ENCODE data around the gene CELSR1. TPM values are rescaled to one million over a fixed set of nuclear protein-coding genes. Genes with fewer than 3 reads are reported as not detected.

The CELSR1 gene
- total RNA-seq, 1 experiment from 2014 or later: 19.6 TPM

DNA sequence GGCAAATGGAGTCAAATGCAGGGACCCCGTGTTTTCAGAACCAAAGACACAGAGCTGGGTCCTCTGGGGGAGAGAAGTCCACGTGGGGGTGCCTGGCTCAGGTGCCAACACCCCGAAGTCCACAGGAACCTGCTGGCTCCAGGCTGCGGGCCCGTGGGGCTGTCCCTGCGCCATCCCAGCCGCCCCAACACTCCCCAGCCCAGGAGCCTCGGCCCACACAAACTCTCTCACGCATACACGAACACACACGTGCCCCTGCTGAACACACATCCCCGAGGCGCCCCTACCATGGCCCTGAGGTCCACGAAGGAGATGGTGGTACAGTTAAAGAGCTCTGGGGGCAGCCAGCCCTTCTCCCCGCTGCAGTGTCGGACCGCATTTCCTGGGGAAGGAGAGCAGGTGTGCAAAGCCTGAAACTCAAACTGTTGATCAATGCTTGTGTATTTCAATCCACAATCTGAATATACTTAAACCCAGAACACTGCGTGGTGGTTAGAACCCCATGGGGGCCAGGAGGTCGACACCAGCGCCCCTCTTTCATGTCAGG, 147.2 kb downstream of the CELSR1 start (continued):
- TF ChIP-seq, protein P1, sequence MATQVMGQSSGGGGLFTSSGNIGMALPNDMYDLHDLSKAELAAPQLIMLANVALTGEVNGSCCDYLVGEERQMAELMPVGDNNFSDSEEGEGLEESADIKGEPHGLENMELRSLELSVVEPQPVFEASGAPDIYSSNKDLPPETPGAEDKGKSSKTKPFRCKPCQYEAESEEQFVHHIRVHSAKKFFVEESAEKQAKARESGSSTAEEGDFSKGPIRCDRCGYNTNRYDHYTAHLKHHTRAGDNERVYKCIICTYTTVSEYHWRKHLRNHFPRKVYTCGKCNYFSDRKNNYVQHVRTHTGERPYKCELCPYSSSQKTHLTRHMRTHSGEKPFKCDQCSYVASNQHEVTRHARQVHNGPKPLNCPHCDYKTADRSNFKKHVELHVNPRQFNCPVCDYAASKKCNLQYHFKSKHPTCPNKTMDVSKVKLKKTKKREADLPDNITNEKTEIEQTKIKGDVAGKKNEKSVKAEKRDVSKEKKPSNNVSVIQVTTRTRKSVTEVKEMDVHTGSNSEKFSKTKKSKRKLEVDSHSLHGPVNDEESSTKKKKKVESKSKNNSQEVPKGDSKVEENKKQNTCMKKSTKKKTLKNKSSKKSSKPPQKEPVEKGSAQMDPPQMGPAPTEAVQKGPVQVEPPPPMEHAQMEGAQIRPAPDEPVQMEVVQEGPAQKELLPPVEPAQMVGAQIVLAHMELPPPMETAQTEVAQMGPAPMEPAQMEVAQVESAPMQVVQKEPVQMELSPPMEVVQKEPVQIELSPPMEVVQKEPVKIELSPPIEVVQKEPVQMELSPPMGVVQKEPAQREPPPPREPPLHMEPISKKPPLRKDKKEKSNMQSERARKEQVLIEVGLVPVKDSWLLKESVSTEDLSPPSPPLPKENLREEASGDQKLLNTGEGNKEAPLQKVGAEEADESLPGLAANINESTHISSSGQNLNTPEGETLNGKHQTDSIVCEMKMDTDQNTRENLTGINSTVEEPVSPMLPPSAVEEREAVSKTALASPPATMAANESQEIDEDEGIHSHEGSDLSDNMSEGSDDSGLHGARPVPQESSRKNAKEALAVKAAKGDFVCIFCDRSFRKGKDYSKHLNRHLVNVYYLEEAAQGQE (IDR thresholded peaks at IDR 0.05; ENCODE audit: low read depth): no peak
- TF ChIP-seq EZH2 (IDR thresholded peaks at IDR 0.05): no peak
- no peak for TF ChIP-seq CBX3 (IDR thresholded peaks at IDR 0.05; ENCODE audit: low read depth)
- TF ChIP-seq YY1 (IDR thresholded peaks at IDR 0.05; ENCODE audit: extremely low read depth, insufficient replicate concordance, low read depth, low read length): no peak
- TF ChIP-seq ZNF274 (IDR thresholded peaks at IDR 0.05; ENCODE audit: low read depth, low read length): no peak
- TF ChIP-seq POLR2AphosphoS5 (IDR thresholded peaks at IDR 0.05; ENCODE audit: low read depth, low read length): no peak
- TF ChIP-seq SIN3A (IDR thresholded peaks at IDR 0.05; ENCODE audit: low read depth): no peak
- no peak for TF ChIP-seq EGR1 (IDR thresholded peaks at IDR 0.05; ENCODE audit: low read depth)
- no peak for TF ChIP-seq POLR2A (IDR thresholded peaks at IDR 0.05; ENCODE audit: borderline replicate concordance, extremely low read depth, insufficient read depth, insufficient read length)

DNA sequence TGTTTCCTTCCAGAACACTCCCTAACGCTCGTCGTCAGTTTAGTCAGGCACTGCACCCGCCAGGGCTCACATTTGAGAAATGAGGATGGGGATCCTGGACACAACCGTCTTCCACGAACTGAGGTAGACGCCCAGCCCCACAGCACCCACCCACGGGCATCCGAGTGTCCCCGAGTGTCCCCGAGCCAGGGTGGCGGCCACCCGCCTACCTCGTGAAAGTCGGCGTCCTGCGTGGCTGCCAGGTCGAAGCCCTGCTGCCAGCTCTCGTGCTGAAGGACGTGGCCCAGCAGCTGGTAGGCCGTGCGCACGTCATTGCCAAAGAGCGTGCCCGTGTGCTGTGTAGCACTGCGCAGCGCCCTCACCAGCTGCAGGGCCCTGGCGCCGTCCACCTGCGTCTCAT, 148.3 kb downstream of the CELSR1 start:
- Histone ChIP-seq H3K4me1 (ENCODE audit: control insufficient read depth in 1 of 2, insufficient read depth in 2 of 2, low read length in 2 of 2) (peaks cover 0 to 9% of the 10 kb centered on the region in 2 experiments; a peak in 2 of 4 replicates), H3K27me3 (ENCODE audit: insufficient read depth, low read length) (no peaks in the 10 kb centered on the region), H3K9ac (ENCODE audit: low read length) (no peak overlapping the region), H3K9me3 (ENCODE audit: control insufficient read depth in 1 of 2, insufficient read depth in 1 of 2, low read depth in 1 of 2, low read length in 2 of 2) (no peaks in the 10 kb centered on the region), H4K20me1 (ENCODE audit: insufficient read depth) (no peaks in the 10 kb centered on the region), H3K4me3 (replicated peaks in 1 of 2; ENCODE audit: low read depth in 1 of 2, low read length in 2 of 2) (no peak overlapping the region), H3K9me2 (ENCODE audit: insufficient read depth) (no peaks in the 10 kb centered on the region), H3K79me2 (ENCODE audit: insufficient read depth, low read length) (no peaks in the 10 kb centered on the region), H3K36me3 (ENCODE audit: control insufficient read depth in 1 of 2, insufficient read depth in 2 of 2, low read length in 2 of 2) (no peaks in the 10 kb centered on the region), H3K4me2 (ENCODE audit: low read length) (no peak overlapping the region), H2AFZ (ENCODE audit: low read depth, low read length, poor library complexity, severe bottlenecking) (no peak overlapping the region), H3K27ac (ENCODE audit: low read depth, low read length) (no peak overlapping the region)
- CTCF ChIA-PET: no interaction called here
- POLR2A ChIA-PET: no interaction called here
- RAD21 ChIA-PET (ENCODE audit: low non-redundant PET in 1 of 2, low total read pairs in 2 of 2, uncharacterized antibody in 2 of 2, unreplicated experiment in 2 of 2): no interaction called here
- no peak for ATAC-seq
- no peak for DNase-seq (ENCODE audit: low read depth, low spot score)
- BruUV-seq (replicated peaks): no TSS peak
- intact Hi-C loops (cut with micrococcal nuclease): no loop called here
- no peak for TF ChIP-seq ZNF274 (IDR thresholded peaks at IDR 0.05; ENCODE audit: low read depth, low read length)
- no peak for TF ChIP-seq ZFX (IDR thresholded peaks at IDR 0.05)
- TF ChIP-seq ELF1 (IDR thresholded peaks at IDR 0.05; ENCODE audit: borderline replicate concordance, low read depth): no peak
- TF ChIP-seq CEBPB (IDR thresholded peaks at IDR 0.05; ENCODE audit: low read depth): no peak
- TF ChIP-seq POLR2A (IDR thresholded peaks at IDR 0.05; ENCODE audit: borderline replicate concordance, extremely low read depth, insufficient read depth, insufficient read length): no peak
- TF ChIP-seq EZH2 (IDR thresholded peaks at IDR 0.05): no peak
- TF ChIP-seq SIN3A (IDR thresholded peaks at IDR 0.05; ENCODE audit: low read depth): no peak
- TF ChIP-seq, protein P2, sequence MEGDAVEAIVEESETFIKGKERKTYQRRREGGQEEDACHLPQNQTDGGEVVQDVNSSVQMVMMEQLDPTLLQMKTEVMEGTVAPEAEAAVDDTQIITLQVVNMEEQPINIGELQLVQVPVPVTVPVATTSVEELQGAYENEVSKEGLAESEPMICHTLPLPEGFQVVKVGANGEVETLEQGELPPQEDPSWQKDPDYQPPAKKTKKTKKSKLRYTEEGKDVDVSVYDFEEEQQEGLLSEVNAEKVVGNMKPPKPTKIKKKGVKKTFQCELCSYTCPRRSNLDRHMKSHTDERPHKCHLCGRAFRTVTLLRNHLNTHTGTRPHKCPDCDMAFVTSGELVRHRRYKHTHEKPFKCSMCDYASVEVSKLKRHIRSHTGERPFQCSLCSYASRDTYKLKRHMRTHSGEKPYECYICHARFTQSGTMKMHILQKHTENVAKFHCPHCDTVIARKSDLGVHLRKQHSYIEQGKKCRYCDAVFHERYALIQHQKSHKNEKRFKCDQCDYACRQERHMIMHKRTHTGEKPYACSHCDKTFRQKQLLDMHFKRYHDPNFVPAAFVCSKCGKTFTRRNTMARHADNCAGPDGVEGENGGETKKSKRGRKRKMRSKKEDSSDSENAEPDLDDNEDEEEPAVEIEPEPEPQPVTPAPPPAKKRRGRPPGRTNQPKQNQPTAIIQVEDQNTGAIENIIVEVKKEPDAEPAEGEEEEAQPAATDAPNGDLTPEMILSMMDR (IDR thresholded peaks at IDR 0.05 in 2 of 3, conservative IDR thresholded peaks at IDR 0.05 in 1 of 3; ENCODE audit: borderline replicate concordance in 1 of 3, insufficient read depth in 1 of 3, low read depth in 2 of 3, low read length in 2 of 3): no peak
- TF ChIP-seq, protein P1 (IDR thresholded peaks at IDR 0.05; ENCODE audit: low read depth): no peak
